Mononuclear cell (primary cell): ENCODE results near the gene CFAP46. TPM values are rescaled to one million over a fixed set of nuclear protein-coding genes. Genes with fewer than 3 reads are reported as not detected.

Experiments
- H3K27me3 ChIP-seq: 2 replicates; pipeline ENCODE4 v1.6.0; 2011; ENCODE audit warnings: low read length, control low read depth; ENCODE audit not compliant: insufficient read depth
- H3K4me1 ChIP-seq: 2 replicates; pipeline ENCODE4 v1.5.1; 2011; ENCODE audit warnings: mild to moderate bottlenecking, low read length, control low read depth; ENCODE audit not compliant: insufficient read depth
- H3K4me3 ChIP-seq: 2 replicates; pipeline ENCODE4 v1.5.1; 2011; ENCODE audit warnings: mild to moderate bottlenecking, low read length, moderate library complexity
- H3K9me3 ChIP-seq: 2 replicates; pipeline ENCODE4 v1.5.1; 2011; ENCODE audit warnings: low read depth, mild to moderate bottlenecking, control low read depth, low read length
- total RNA-seq: library from RNA; depleted of rRNA; stranded (reverse); fragments of >200 nt; gene quantifications from one replicate; pipeline ENCODE4 v1.2.3, GENCODE V29; 2012

CFAP46 gene
- total RNA-seq: under 0.01 TPM

DNA sequence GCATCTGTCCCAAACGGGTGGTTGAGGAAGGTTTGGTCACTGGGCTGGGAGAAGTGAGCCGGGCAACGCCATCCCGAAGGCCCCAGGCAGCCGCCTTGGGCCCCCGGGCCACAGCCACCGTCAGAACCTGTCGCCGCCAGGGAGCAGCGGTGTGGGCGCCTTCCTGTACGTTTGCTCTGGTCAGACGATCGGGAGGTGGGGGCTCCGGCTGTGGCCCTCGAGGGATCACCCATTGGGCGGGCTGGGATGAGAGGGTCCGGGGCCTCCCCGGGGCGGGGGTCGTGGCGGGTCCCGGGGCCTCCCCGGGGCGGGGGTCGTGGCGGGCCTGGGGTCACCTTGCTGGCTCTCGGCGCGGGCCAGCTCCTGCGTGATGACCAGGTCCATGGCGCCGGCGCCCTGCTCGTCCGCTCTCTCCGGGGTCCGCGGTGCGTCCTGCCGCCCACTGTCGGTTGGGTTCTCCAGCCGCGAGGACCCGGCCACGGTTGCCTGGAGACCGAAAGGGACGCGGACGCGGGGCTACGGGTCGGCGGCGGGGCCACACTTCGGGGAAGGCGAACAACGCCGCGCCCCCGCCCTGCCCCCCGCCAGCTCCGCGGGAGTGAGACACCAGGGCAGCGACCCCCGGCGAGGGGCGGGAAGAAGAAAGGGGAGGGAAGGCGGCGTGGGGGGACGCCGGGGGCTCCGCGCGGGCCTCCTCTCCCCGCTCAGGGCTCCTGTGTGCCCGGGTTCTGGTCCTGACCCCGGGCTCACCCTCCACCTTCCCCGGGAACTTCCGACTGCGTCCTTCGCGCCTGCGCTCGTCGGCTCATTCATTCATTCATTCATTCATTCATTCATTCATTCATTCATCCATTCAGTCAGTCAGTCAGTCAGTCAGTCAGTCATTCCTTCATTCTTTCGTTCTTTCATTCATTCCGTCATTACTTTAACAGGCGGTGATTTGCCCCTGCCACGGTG, at the start of gene CFAP46:
CFAP46 (minus strand) TSS at position 470 of the 957 bp plus-strand sequence; CDS start at position 384, 86 bp downstream.
- H3K4me1 ChIP-seq: no peaks in the 10 kb centered on the region
- peaks cover 14% of the 10 kb centered on the region for H3K27me3 ChIP-seq
- no peaks in the 10 kb centered on the region for H3K9me3 ChIP-seq
- no peak within 1 kb of the TSS for H3K4me3 ChIP-seq

GRCh38 chr10:132991706-132992432, 49.5 kb upstream of the CFAP46 start:
- Histone ChIP-seq H3K27me3 (no peaks in the 10 kb centered on the region), H3K9me3 (no peaks in the 10 kb centered on the region), H3K4me3 (no peak overlapping the region), H3K4me1 (no peaks in the 10 kb centered on the region)

GRCh38 chr10:132990684-132991545, 48.5 kb upstream of the CFAP46 start:
- Histone ChIP-seq H3K4me1 (no peaks in the 10 kb centered on the region), H3K9me3 (no peaks in the 10 kb centered on the region), H3K27me3 (no peaks in the 10 kb centered on the region), H3K4me3 (no peak overlapping the region)

DNA sequence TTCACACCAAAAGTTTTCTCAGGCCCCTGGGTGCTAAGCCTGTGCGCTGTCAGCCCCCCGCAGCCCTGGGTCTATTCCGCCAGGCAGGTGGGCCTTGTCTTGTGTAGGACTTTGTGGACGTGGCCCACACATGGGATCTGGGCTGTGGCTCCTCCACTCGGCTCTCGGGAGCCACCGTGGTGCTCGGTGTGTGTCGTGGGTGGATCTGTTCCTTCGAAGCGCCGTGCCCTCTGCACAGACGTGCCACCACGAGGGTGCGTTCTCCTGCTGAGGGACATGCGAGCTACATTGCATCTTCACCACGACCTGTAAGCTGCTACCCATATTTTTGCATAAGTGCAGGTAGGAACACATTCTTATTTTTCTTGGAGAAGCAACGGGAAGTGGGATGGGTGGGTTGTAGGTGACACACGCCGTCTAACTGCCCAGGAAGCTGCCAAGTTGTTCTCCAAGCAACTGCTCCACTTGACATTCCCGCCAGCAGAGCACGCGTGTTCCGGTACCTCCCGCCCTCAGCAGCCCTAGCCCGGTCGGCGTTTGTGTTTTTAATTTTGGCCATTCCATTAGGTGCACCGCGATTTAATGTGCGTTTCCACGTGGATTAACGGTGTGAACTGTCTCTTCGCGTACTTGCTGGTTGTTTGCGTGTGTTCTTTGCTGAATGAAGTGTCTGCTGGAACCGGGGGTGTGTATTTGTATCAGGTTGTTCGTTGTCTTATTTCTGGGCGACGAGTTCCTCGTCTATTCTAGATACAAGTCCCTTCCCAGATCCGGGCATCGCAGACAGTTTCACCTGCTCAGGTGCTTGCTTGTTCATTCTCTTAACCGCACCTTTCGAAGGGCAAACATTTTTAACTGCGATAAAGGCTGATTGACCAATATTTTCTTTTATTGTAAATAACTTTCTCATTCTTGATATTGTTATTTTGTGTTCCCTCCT, 47.4 kb upstream of the CFAP46 start:
- Histone ChIP-seq H3K27me3 (no peaks in the 10 kb centered on the region), H3K4me3 (no peak overlapping the region)

GRCh38 chr10:132988988-132989387, 46.6 kb upstream of the CFAP46 start:
- Histone ChIP-seq H3K9me3 (no peaks in the 10 kb centered on the region), H3K4me3 (no peak overlapping the region), H3K4me1 (no peaks in the 10 kb centered on the region), H3K27me3 (no peaks in the 10 kb centered on the region)

More for the DNA sequence above, 47.4 kb upstream of the CFAP46 start:
- Histone ChIP-seq H3K4me1 (no peaks in the 10 kb centered on the region), H3K9me3 (no peaks in the 10 kb centered on the region)

- Histone ChIP-seq H3K4me3 (no peak overlapping the region), H3K27me3 (no peaks in the 10 kb centered on the region), H3K4me1 (no peaks in the 10 kb centered on the region), H3K9me3 (no peaks in the 10 kb centered on the region)
Measured at GRCh38 chr10:132987671-132988571, 45.6 kb upstream of the CFAP46 start.

DNA sequence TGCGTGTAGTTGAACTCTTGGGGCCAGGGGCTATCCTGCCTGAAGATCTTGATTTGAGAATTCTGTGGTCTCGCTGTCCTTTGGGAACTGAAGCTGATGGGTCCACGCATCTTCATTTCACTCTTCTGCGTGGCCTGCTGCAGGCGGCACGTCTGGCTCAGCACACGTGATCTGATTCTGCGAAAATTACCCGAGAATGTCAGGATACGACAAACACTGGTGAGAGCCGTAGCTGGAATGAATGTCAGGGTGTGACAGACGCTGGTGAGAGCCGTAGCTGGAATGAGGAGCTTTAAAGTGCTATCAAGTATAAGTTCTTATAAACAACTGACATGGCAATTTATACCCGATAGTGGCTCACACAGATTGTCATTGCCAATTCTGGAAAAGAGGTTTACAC, 44.6 kb upstream of the CFAP46 start:
- Histone ChIP-seq H3K27me3 (no peaks in the 10 kb centered on the region), H3K9me3 (no peaks in the 10 kb centered on the region), H3K4me1 (no peaks in the 10 kb centered on the region), H3K4me3 (no peak overlapping the region)

- no peaks in the 10 kb centered on the region for H3K9me3 ChIP-seq
- H3K4me1 ChIP-seq: no peaks in the 10 kb centered on the region
- H3K4me3 ChIP-seq: no peak overlapping the region
- no peaks in the 10 kb centered on the region for H3K27me3 ChIP-seq
Measured at GRCh38 chr10:132986576-132986975, 44.2 kb upstream of the CFAP46 start.

GRCh38 chr10:132986076-132986475, 43.7 kb upstream of the CFAP46 start:
- Histone ChIP-seq H3K27me3 (no peaks in the 10 kb centered on the region), H3K4me1 (no peaks in the 10 kb centered on the region), H3K9me3 (no peaks in the 10 kb centered on the region), H3K4me3 (no peak overlapping the region)

DNA sequence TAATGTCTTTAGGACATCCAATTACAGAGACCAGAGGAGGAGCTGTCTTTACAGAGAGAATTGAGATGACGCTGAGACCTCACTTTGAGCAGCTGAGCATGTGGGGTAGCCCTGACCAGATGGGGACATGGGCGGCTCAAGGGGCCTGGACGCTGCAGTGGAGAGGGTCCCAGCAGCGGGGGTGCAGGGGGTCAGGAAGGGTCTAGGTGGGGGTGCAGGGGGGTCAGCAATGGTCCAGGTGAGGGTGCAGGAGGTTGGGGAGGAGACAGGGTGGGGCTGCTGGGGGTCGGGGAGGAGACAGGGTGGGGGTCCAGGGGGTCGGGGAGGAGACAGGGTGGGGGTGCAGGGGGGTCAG, 43.2 kb upstream of the CFAP46 start:
- no peaks in the 10 kb centered on the region for H3K27me3 ChIP-seq
- no peak overlapping the region for H3K4me3 ChIP-seq
- H3K4me1 ChIP-seq: no peaks in the 10 kb centered on the region
- H3K9me3 ChIP-seq: no peaks in the 10 kb centered on the region

DNA sequence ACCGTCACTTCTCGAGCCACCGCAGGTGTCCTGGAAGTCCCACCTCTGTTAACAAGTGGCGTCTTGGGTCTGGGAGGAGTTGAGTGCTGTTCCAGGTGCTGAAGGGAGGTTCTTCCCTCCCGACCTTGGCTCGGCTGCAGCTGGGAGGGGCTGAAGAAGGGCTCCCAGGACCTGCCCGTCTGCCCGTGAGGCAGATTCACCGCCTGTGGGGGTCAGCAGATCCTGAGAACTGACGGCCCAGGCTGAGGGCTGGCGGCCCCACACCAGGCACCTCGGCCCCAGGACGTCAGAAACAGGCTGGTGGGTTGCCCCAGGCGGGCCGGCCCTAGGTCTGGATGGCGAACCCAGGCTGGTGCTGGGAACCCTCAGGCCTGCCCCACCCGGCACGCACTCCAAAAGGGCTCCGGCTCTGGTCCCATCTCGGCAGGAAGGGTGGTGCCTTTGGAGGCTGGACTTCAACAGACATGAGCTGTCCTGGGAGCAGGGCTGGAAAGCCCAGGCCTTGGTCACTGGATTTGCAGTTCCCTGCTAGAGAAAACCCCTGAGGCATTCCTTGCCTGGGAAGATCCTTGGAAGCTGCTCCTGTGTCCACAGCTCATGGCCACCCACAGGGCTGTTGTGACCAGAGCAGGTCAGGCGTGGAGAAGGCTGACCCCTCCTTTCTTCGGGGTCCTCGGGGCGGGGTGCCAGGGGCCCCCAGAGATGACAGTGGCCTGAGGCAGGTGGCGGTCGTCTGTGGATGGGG, 42.6 kb upstream of the CFAP46 start:
- no peaks in the 10 kb centered on the region for H3K27me3 ChIP-seq

DNA sequence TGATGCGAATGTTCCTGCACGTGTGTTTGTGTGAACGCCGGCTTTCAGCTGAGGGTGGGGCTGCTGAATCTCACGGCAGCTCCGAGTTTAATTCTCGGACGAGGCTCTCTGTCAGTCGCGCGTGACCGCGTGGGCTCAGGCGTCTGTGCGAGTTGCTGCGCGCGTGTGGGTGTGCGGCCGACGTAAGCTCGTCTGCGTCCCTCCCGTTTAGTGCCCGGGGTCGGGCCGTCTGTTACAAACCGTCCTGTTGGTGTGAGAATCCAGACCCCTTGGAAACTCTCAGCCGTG, 41.6 kb upstream of the CFAP46 start:
- no peaks in the 10 kb centered on the region for H3K4me1 ChIP-seq
- H3K4me3 ChIP-seq: no peak overlapping the region
- no peaks in the 10 kb centered on the region for H3K9me3 ChIP-seq
- no peaks in the 10 kb centered on the region for H3K27me3 ChIP-seq

More for the DNA sequence above, 42.6 kb upstream of the CFAP46 start:
- H3K9me3 ChIP-seq: no peaks in the 10 kb centered on the region
- no peak overlapping the region for H3K4me3 ChIP-seq
- no peaks in the 10 kb centered on the region for H3K4me1 ChIP-seq
